Muscle layer of duodenum (tissue), 2 donors: ENCODE results near the gene NCOR1.
"Not testable (repeated sequence)": the region's sequence is repeated elsewhere in the genome, so short reads cannot be mapped to it uniquely, and the experiment has no call there.

Experiments used
- H3K27ac ChIP-seq: one replicate; pipeline ENCODE4 v1.7.0; 2013; ENCODE audit warnings: mild to moderate bottlenecking, low read length
- H3K27me3 ChIP-seq: one replicate; pipeline ENCODE4 v1.7.0; 2013; ENCODE audit warnings: low read depth, mild to moderate bottlenecking, control low read depth, low read length
- H3K36me3 ChIP-seq, 2 donors: one replicate each; pipeline ENCODE4 v1.7.0; 2013; ENCODE audit warnings: low read length in 2 of 2, control low read depth in 1 of 2, mild to moderate bottlenecking in 1 of 2; ENCODE audit not compliant: insufficient read depth in 2 of 2, control insufficient read depth in 1 of 2
- H3K4me1 ChIP-seq, 2 donors: one replicate each; pipeline ENCODE4 v1.7.0; 2013; ENCODE audit warnings: low read length in 2 of 2, mild to moderate bottlenecking in 2 of 2, control low read depth in 1 of 2, moderate library complexity in 1 of 2; ENCODE audit not compliant: insufficient read depth in 2 of 2, control insufficient read depth in 1 of 2
- H3K4me3 ChIP-seq, 2 donors: one replicate each; pipeline ENCODE4 v1.7.0; 2013; ENCODE audit warnings: low read length in 2 of 2, low read depth in 1 of 2, mild to moderate bottlenecking in 1 of 2
- H3K9me3 ChIP-seq, 2 donors: one replicate each; pipeline ENCODE4 v1.7.0; 2013; ENCODE audit warnings: low read length in 2 of 2, control low read depth in 1 of 2, mild to moderate bottlenecking in 1 of 2; ENCODE audit not compliant: control insufficient read depth in 1 of 2
- donor health status: healthy.

NCOR1 gene

GRCh38 chr17:16117149-16117548 is 98.2 kb downstream of the NCOR1 start:
- Histone ChIP-seq H3K4me3 (no peak overlapping the region), H3K36me3 (peaks cover 26 to 50% of the 10 kb centered on the region in 2 donors), H3K4me1 (no peaks in the 10 kb centered on the region), H3K27ac (no peak overlapping the region), H3K9me3 (no peaks in the 10 kb centered on the region), H3K27me3 (no peaks in the 10 kb centered on the region)

- H3K4me3 ChIP-seq, H3K27me3 ChIP-seq, H3K9me3 ChIP-seq, H3K27ac ChIP-seq, H3K4me1 ChIP-seq: not testable (repeated sequence)
- H3K36me3 ChIP-seq: peaks cover 25 to 48% of the 10 kb centered on the region in 2 donors
Measured at GRCh38 chr17:16115077-16115698, 100.1 kb downstream of the NCOR1 start.

- Histone ChIP-seq H3K36me3 (peaks cover 13 to 18% of the 10 kb centered on the region in 2 donors), H3K27me3 (no peaks in the 10 kb centered on the region), H3K4me1 (no peaks in the 10 kb centered on the region), H3K4me3 (no peak overlapping the region), H3K9me3 (no peaks in the 10 kb centered on the region), H3K27ac (no peak overlapping the region)
Measured at GRCh38 chr17:16108871-16109270, 106.5 kb downstream of the NCOR1 start.

GRCh38 chr17:16108386-16108785 is 106.9 kb downstream of the NCOR1 start:
- peaks cover 13 to 18% of the 10 kb centered on the region in 2 donors for H3K36me3 ChIP-seq

GRCh38 chr17:16107165-16107770 is 108.1 kb downstream of the NCOR1 start:
- H3K27ac ChIP-seq: no peak overlapping the region
- H3K4me1 ChIP-seq: no peaks in the 10 kb centered on the region
- peaks cover 9 to 19% of the 10 kb centered on the region in 2 donors for H3K36me3 ChIP-seq

More at GRCh38 chr17:16108386-16108785, 106.9 kb downstream of the NCOR1 start:
- Histone ChIP-seq H3K27ac (no peak overlapping the region), H3K4me3 (no peak overlapping the region), H3K9me3 (no peaks in the 10 kb centered on the region), H3K27me3 (no peaks in the 10 kb centered on the region), H3K4me1 (no peaks in the 10 kb centered on the region)

GRCh38 chr17:16106161-16106891 is 109.0 kb downstream of the NCOR1 start:
- H3K36me3 ChIP-seq: peaks cover 14 to 23% of the 10 kb centered on the region in 2 donors

More at GRCh38 chr17:16107165-16107770, 108.1 kb downstream of the NCOR1 start:
- Histone ChIP-seq H3K9me3 (no peaks in the 10 kb centered on the region), H3K4me3 (no peak overlapping the region), H3K27me3 (no peaks in the 10 kb centered on the region)

GRCh38 chr17:16104189-16104588 is 111.1 kb downstream of the NCOR1 start:
- Histone ChIP-seq H3K36me3 (peaks cover 18 to 30% of the 10 kb centered on the region in 2 donors), H3K4me1 (no peaks in the 10 kb centered on the region), H3K27me3 (no peaks in the 10 kb centered on the region), H3K4me3 (no peak overlapping the region), H3K27ac (no peak overlapping the region), H3K9me3 (no peaks in the 10 kb centered on the region)

More at GRCh38 chr17:16106161-16106891, 109.0 kb downstream of the NCOR1 start:
- no peak overlapping the region for H3K4me3 ChIP-seq
- no peak overlapping the region for H3K27ac ChIP-seq
- no peaks in the 10 kb centered on the region for H3K4me1 ChIP-seq
- H3K27me3 ChIP-seq: no peaks in the 10 kb centered on the region
- no peaks in the 10 kb centered on the region for H3K9me3 ChIP-seq

GRCh38 chr17:16101440-16101839 is 113.9 kb downstream of the NCOR1 start:
- Histone ChIP-seq H3K27ac (no peak overlapping the region), H3K4me3 (no peak overlapping the region), H3K27me3 (no peaks in the 10 kb centered on the region), H3K36me3 (peaks cover 29 to 42% of the 10 kb centered on the region in 2 donors), H3K9me3 (no peaks in the 10 kb centered on the region), H3K4me1 (no peaks in the 10 kb centered on the region)

- H3K4me1 ChIP-seq: no peaks in the 10 kb centered on the region
- no peaks in the 10 kb centered on the region for H3K9me3 ChIP-seq
- peaks cover 30 to 43% of the 10 kb centered on the region in 2 donors for H3K36me3 ChIP-seq
- no peaks in the 10 kb centered on the region for H3K27me3 ChIP-seq
- H3K27ac ChIP-seq: no peak overlapping the region
- H3K4me3 ChIP-seq: no peak overlapping the region
Measured at GRCh38 chr17:16100737-16101400, 114.5 kb downstream of the NCOR1 start.

GRCh38 chr17:16091773-16092172 is 123.6 kb downstream of the NCOR1 start:
- Histone ChIP-seq H3K4me3 (no peak overlapping the region), H3K27me3 (no peaks in the 10 kb centered on the region), H3K36me3 (peaks cover 15 to 17% of the 10 kb centered on the region in 2 donors), H3K9me3 (no peaks in the 10 kb centered on the region), H3K4me1 (no peaks in the 10 kb centered on the region), H3K27ac (no peak overlapping the region)

- Histone ChIP-seq H3K9me3 (no peaks in the 10 kb centered on the region), H3K4me1 (peaks cover 0 to 4% of the 10 kb centered on the region in 2 donors), H3K36me3 (peaks cover 10 to 24% of the 10 kb centered on the region in 2 donors), H3K4me3 (no peak overlapping the region), H3K27me3 (no peaks in the 10 kb centered on the region), H3K27ac (no peak overlapping the region)
Measured at GRCh38 chr17:16086957-16087356, 128.4 kb downstream of the NCOR1 start.
